ENCODE data around the gene TMEM235.

The TMEM235 gene

DNA sequence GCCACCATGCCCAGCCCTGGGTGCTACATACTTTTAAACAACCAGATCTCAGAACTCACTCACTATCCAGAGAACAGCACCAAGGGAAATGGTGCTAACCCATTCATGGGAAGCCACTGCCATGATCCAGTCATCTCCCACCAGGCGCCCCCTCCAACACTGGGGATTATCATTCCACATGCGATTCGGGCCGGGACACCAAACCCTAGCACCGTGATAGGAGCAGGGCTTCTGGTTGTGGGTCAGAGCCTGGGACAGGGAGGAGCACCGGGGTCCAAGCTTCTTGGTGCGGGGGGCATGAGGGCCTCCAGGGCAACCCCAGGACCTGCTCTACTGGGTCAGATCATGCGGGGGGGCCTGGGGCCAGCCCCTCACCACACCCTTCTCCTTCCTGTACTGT, 4.5 kb downstream of the TMEM235 start:
- TF ChIP-seq POLR2AphosphoS5 (IDR thresholded peaks at IDR 0.05; ENCODE audit: low read depth, low read length), result no peak
- TF ChIP-seq POU2F2 (IDR thresholded peaks at IDR 0.05; ENCODE audit: low read depth, low read length), result no peak
- TF ChIP-seq PAX5 (IDR thresholded peaks at IDR 0.05; ENCODE audit: insufficient read depth, low read length, severe bottlenecking), result no peak
- no peak for TF ChIP-seq POLR2A (IDR thresholded peaks at IDR 0.05; ENCODE audit: low read depth, low read length)
- TF ChIP-seq TAF1 (IDR thresholded peaks at IDR 0.05; ENCODE audit: low read depth, low read length), result no peak
- TF ChIP-seq SPI1 (IDR thresholded peaks at IDR 0.05; ENCODE audit: low read depth, low read length), result no peak
- DNase-seq (ENCODE audit: insufficient read length, low spot score), result no peak
- FAIRE-seq, result no peak

DNA sequence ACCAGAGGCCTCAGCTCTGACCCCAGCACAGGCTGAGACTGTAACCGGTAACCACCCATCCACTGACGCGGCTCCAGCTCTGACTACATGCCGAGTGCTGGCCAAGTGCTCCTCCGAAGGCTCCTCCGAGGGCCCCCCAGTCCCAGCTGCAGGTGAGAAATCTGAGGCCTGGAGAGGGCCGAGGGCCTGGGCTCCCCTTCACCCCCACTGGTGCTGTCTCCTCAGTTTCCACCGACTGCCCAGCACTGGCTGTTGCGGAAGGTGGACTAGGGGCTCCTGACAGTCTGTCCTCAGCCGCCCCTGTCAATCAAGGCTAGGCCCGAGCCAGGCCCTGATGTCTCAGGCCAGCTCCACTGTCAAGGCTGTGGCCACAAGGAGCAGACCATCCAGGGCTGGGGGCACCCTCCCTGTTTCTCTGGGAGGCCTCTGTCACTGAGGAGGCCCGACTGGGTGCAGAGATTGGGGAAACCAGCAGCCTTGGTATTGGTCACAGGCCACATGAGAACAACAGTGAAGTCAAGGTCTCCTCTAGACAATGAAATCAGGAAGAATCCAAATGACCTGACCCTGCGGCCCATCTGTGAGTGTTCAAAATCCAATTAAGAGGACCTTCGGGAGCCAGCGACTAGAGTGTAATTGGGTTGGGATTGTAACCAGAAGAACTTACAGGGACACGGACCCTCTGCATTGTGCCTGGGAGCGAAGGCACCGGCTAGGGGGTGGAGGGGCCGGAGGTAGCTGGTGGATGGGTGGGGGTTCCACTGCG, 5.1 kb downstream of the TMEM235 start:
- TF ChIP-seq POU2F2 (IDR thresholded peaks at IDR 0.05; ENCODE audit: low read depth, low read length) (no peak), SPI1 (IDR thresholded peaks at IDR 0.05; ENCODE audit: low read depth, low read length) (no peak), PAX5 (IDR thresholded peaks at IDR 0.05; ENCODE audit: insufficient read depth, low read length, severe bottlenecking) (no peak), TAF1 (IDR thresholded peaks at IDR 0.05; ENCODE audit: low read depth, low read length) (no peak), POLR2AphosphoS5 (IDR thresholded peaks at IDR 0.05; ENCODE audit: low read depth, low read length) (no peak), POLR2A (IDR thresholded peaks at IDR 0.05; ENCODE audit: low read depth, low read length) (no peak)
- no peak for DNase-seq (ENCODE audit: insufficient read length, low spot score)
- FAIRE-seq, result no peak

DNA sequence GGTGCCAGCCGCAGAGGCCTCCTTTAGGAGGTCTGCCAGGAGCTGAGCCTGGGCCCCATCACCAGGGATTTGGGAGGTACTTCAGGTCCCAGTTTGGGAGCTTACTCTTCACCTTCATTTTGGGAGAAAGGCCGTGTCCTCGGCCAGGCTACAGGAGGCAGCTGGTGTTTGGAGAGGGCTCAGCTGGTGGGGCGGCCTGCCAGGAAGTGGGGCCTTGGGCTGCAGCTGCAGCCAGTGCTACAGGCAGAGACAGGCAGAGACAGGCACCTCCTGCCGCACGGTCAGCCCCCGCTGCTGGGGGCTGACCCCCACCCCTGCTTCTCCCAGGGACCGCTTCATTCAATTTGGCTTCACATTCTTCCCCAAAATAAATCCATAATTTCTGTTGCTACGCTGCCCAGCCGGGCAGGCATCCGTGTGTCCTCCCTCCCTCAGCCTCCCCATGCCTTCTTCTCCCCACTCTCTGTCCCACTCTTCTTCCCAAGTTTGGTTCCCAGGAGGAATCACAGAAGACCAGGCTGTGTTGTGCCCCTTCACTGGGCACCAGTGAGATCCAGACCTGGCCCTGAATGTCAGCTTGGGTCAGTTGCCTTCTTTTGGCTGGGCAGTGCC, 6.1 kb downstream of the TMEM235 start:
- TF ChIP-seq POU2F2 (IDR thresholded peaks at IDR 0.05; ENCODE audit: low read depth, low read length) (no peak), POLR2A (IDR thresholded peaks at IDR 0.05; ENCODE audit: low read depth, low read length) (no peak), PAX5 (IDR thresholded peaks at IDR 0.05; ENCODE audit: insufficient read depth, low read length, severe bottlenecking) (no peak), SPI1 (IDR thresholded peaks at IDR 0.05; ENCODE audit: low read depth, low read length) (no peak), TAF1 (IDR thresholded peaks at IDR 0.05; ENCODE audit: low read depth, low read length) (no peak), POLR2AphosphoS5 (IDR thresholded peaks at IDR 0.05; ENCODE audit: low read depth, low read length) (no peak)
- DNase-seq (ENCODE audit: insufficient read length, low spot score), result no peak
- FAIRE-seq, result no peak

- no peak for DNase-seq (ENCODE audit: insufficient read length, low spot score)
- FAIRE-seq, result peak; percentile 20
Observed at GRCh38 chr17:78238823-78239488, 7.5 kb downstream of the TMEM235 start.

GRCh38 chr17:78239489-78239931, 8.1 kb downstream of the TMEM235 start:
- FAIRE-seq (peak; percentile 41), DNase-seq (ENCODE audit: insufficient read length, low spot score) (no peak)
- TF ChIP-seq SPI1 (IDR thresholded peaks at IDR 0.05; ENCODE audit: low read depth, low read length), result no peak
- TF ChIP-seq TAF1 (IDR thresholded peaks at IDR 0.05; ENCODE audit: low read depth, low read length), result no peak
- TF ChIP-seq POLR2AphosphoS5 (IDR thresholded peaks at IDR 0.05; ENCODE audit: low read depth, low read length), result no peak
- no peak for TF ChIP-seq POLR2A (IDR thresholded peaks at IDR 0.05; ENCODE audit: low read depth, low read length)
- no peak for TF ChIP-seq PAX5 (IDR thresholded peaks at IDR 0.05; ENCODE audit: insufficient read depth, low read length, severe bottlenecking)
- no peak for TF ChIP-seq POU2F2 (IDR thresholded peaks at IDR 0.05; ENCODE audit: low read depth, low read length)

More at GRCh38 chr17:78238823-78239488, 7.5 kb downstream of the TMEM235 start:
- TF ChIP-seq SPI1 (IDR thresholded peaks at IDR 0.05; ENCODE audit: low read depth, low read length), result no peak

DNA sequence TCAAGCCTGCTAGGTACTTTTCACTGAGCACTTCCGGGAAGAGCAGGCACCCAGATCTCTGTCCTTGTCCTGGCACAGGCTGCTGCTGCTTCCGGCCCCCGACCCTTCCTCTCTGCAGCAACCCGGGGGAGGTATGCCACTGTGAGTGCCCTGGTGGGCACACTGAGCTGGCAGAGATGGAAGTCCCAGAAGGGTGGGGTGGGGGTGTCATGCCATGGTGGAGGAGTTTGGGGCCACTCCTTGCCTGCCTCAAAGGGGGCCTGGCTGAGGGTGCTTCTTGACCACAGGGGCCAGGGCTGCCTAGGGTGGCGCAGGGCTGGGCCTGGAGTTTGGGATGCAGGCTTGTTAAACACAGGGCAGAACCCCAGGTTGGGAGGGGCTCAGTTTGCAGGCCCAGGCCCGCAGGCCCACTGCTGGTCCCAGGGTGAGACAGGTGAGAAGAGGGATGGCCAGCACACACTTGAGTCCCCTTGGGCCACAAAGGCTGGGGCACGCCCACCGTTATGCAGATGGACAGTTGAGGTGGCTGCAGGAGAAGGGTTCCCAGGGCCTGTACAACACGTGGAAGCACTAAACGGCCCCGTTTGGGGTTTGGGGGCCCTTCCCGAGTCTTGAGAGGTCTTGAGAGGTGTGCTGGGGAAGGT, 8.7 kb downstream of the TMEM235 start:
- no peak for DNase-seq (ENCODE audit: insufficient read length, low spot score)
- TF ChIP-seq POLR2A (IDR thresholded peaks at IDR 0.05; ENCODE audit: low read depth, low read length) (no peak), SPI1 (IDR thresholded peaks at IDR 0.05; ENCODE audit: low read depth, low read length) (no peak), TAF1 (IDR thresholded peaks at IDR 0.05; ENCODE audit: low read depth, low read length) (no peak), PAX5 (IDR thresholded peaks at IDR 0.05; ENCODE audit: insufficient read depth, low read length, severe bottlenecking) (no peak), POU2F2 (IDR thresholded peaks at IDR 0.05; ENCODE audit: low read depth, low read length) (no peak)
- FAIRE-seq, result no peak

DNA sequence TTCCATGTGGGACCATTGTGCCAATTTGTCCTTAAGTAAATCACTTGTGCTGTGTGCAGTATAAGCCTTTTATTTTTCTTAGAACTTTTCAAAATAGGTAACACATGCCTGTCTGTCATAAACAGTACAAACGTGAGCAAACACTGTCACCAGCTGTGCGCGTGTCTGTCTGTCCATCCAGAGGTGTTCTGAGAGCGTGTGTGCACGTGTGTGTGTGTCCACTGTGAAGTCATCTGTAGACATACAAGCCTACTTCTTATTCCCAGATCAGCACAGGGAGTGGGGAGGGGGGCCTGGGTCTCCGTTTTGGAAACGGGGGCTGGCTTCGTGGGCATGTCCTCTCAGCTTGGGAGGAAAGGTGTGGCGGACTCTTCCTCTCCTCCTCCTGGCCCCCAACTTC, 9.4 kb downstream of the TMEM235 start:
- TF ChIP-seq POLR2AphosphoS5 (IDR thresholded peaks at IDR 0.05; ENCODE audit: low read depth, low read length), result no peak
- TF ChIP-seq TAF1 (IDR thresholded peaks at IDR 0.05; ENCODE audit: low read depth, low read length), result no peak
- TF ChIP-seq PAX5 (IDR thresholded peaks at IDR 0.05; ENCODE audit: insufficient read depth, low read length, severe bottlenecking), result no peak
- TF ChIP-seq SPI1 (IDR thresholded peaks at IDR 0.05; ENCODE audit: low read depth, low read length), result no peak
- no peak for TF ChIP-seq POLR2A (IDR thresholded peaks at IDR 0.05; ENCODE audit: low read depth, low read length)
- TF ChIP-seq POU2F2 (IDR thresholded peaks at IDR 0.05; ENCODE audit: low read depth, low read length), result no peak
- no peak for FAIRE-seq

DNA sequence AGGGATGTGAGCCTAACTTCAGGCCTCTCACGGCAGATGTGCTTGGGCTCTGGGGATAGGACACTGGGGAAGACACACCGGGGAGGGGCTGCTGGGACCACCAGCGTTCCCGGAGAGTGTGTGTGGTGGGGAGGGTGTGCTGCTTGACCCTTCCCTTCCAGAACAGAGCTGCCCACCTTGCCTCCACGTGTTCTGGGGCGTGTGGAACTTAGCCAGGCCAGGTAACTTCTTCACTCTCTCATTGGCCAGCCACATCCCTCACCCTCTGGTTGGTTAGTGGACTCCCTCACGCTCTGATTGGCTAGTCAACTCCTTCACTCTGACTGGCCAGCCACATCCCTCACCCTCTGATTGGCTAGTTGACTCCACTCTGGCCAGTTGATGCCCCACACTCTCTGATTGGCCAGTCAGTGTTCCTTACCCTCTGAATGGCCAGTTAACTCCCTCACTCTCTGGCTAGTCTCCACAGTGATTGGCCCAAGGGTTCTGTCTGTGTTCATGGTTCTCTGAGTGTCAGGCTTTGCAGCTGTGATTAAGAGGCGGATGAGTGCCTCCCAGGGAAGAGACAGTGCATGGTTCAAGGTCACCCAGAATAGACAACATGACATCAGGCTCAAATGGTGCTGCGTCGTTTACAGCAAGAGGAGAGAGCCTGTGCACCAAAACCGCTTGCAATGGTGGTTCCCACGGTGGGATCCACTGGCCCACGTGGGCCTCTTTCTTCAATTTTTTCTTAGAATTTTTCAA, 10.0 kb downstream of the TMEM235 start:
- FAIRE-seq (peak; percentile 88), DNase-seq (ENCODE audit: insufficient read length, low spot score) (no peak)

More for the DNA sequence above, 9.4 kb downstream of the TMEM235 start:
- DNase-seq (ENCODE audit: insufficient read length, low spot score), result no peak

More for the DNA sequence above, 10.0 kb downstream of the TMEM235 start:
- TF ChIP-seq PAX5 (IDR thresholded peaks at IDR 0.05; ENCODE audit: insufficient read depth, low read length, severe bottlenecking), result no peak
- no peak for TF ChIP-seq POLR2AphosphoS5 (IDR thresholded peaks at IDR 0.05; ENCODE audit: low read depth, low read length)
- no peak for TF ChIP-seq TAF1 (IDR thresholded peaks at IDR 0.05; ENCODE audit: low read depth, low read length)
- TF ChIP-seq SPI1 (IDR thresholded peaks at IDR 0.05; ENCODE audit: low read depth, low read length), result no peak
- TF ChIP-seq POLR2A (IDR thresholded peaks at IDR 0.05; ENCODE audit: low read depth, low read length), result no peak
- no peak for TF ChIP-seq POU2F2 (IDR thresholded peaks at IDR 0.05; ENCODE audit: low read depth, low read length)
